Caco-2 (cell line): ENCODE results near the gene HOXC13. TPM values are rescaled to one million over a fixed set of nuclear protein-coding genes. Genes with fewer than 3 reads are reported as not detected.
A peak's percentile ranks its signal among the peaks of the same experiment; 100 is the strongest.

Experiments used
- BruUV-seq: library from RNA; stranded (reverse); fragments of 400-500 nt; replicated peaks from 2 replicates; lab custom pipeline; 2021; lab: Mats Ljungman, UMichigan
- CTCF ChIA-PET: fragments of 300-600 bp; sonication (Branson Sonifier 250); formaldehyde crosslinking; loops from one replicate; lab custom pipeline; 2022; ENCODE audit warnings: antibody characterized with exemption; lab: Charles Lee
- POLR2A ChIA-PET: fragments of 300-600 bp; sonication (Branson Sonifier 250); formaldehyde crosslinking; loops from one replicate; lab custom pipeline; 2022; ENCODE audit warnings: antibody characterized with exemption; lab: Charles Lee
- DNase-seq, 2 experiments: peaks; one replicate each; pipeline versions ENCODE4 v3.0.0 to v3.0.0-alpha.2; 2020 to 2022
- H3K27me3 ChIP-seq: replicated peaks from 2 replicates; pipeline ENCODE4 v1.6.0; 2011; ENCODE audit warnings: low read length; ENCODE audit not compliant: control insufficient read depth, insufficient read depth
- H3K36me3 ChIP-seq: 2 replicates; pipeline ENCODE4 v1.5.1; 2011; ENCODE audit warnings: low read length; ENCODE audit not compliant: control insufficient read depth, insufficient read depth
- H3K4me1 ChIP-seq: fragments of 250-450 bp; sonication (Bioruptor Pico); 2 replicates; pipeline ENCODE4 v1.5.1; 2020; ENCODE audit warnings: mild to moderate bottlenecking
- H3K4me3 ChIP-seq: 2 replicates; pipeline ENCODE4 v1.5.1; 2011; ENCODE audit warnings: low read depth, mild to moderate bottlenecking, control low read depth, low read length
- H3K9me3 ChIP-seq: fragments of 250-450 bp; sonication (Bioruptor Pico); 2 replicates; pipeline ENCODE4 v1.5.1; 2020; ENCODE audit warnings: mild to moderate bottlenecking, moderate library complexity
- H3K27ac Mint-ChIP-seq: one replicate; pipeline ENCODE4 v1.8.0; 2022; ENCODE audit warnings: mixed read lengths; ENCODE audit not compliant: unreplicated experiment
- H3K27me3 Mint-ChIP-seq: one replicate; pipeline ENCODE4 v1.8.0; 2022; ENCODE audit warnings: mixed read lengths; ENCODE audit not compliant: insufficient read depth, unreplicated experiment
- H3K36me3 Mint-ChIP-seq: one replicate; pipeline ENCODE4 v1.8.0; 2022; ENCODE audit warnings: mild to moderate bottlenecking, mixed read lengths; ENCODE audit not compliant: insufficient read depth, unreplicated experiment
- H3K4me1 Mint-ChIP-seq: one replicate; pipeline ENCODE4 v1.8.0; 2022; ENCODE audit warnings: low read depth, mixed read lengths; ENCODE audit not compliant: unreplicated experiment
- H3K4me3 Mint-ChIP-seq: one replicate; pipeline ENCODE4 v1.8.0; 2022; ENCODE audit warnings: mild to moderate bottlenecking, moderate library complexity, mixed read lengths; ENCODE audit not compliant: unreplicated experiment
- H3K9me3 Mint-ChIP-seq: one replicate; pipeline ENCODE4 v1.8.0; 2022; ENCODE audit warnings: mixed read lengths; ENCODE audit not compliant: unreplicated experiment
- intact Hi-C: fragments of 100-400 bp; cut with micrococcal nuclease; formaldehyde crosslinking; loops from one replicate; pipeline ENCODE4 v1.10.0; 2022; ENCODE audit not compliant: unreplicated experiment
- total RNA-seq: library from RNA; stranded (reverse); gene quantifications from 2 replicates; pipeline ENCODE4 v1.2.3, GENCODE V29; 2022
- TF ChIP-seq, protein P1 (sequence below), 2 experiments: fragments of 200-600 bp in 1 of 2; IDR thresholded peaks; 1 replicate in 1 of 2; 2 replicates in 1 of 2; pipeline versions ENCODE4 v1.5.1 to v1.8.0; 2011 to 2022; ENCODE audit warnings: antibody characterized with exemption in 1 of 2, control low read depth in 1 of 2, inconsistent platforms in 1 of 2, low read depth in 1 of 2, low read length in 1 of 2, mild to moderate bottlenecking in 1 of 2, moderate library complexity in 1 of 2; ENCODE audit not compliant: insufficient read depth in 1 of 2, severe bottlenecking in 1 of 2, unreplicated experiment in 1 of 2

HOXC13 gene
- total RNA-seq, 1 experiment from 2014 or later = 6.4 TPM

DNA sequence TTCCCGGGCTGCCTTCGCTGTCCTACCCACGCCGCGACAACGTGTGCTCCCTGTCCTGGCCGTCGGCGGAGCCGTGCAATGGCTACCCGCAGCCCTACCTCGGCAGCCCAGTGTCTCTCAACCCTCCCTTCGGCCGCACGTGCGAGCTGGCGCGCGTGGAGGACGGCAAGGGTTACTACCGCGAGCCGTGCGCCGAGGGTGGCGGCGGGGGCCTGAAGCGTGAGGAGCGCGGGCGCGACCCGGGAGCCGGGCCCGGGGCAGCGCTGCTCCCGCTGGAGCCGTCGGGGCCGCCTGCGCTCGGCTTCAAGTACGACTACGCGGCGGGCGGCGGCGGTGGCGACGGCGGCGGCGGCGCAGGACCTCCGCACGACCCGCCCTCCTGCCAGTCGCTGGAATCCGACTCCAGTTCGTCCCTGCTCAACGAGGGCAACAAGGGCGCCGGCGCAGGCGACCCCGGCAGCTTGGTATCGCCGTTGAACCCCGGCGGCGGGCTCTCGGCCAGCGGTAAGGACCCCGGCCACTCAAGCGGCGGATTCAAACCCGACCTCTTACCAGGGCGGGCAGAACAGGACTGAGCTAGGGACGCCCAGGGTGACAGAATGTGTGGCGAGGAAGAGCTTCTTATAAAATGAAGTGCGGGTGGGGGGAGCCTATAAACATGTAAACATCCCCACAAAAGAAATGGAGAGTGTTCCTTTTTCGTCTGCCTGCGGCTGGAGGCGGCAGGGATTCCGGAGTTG lies 16.6 kb downstream of the HOXC13 start:
- ChIA-PET CTCF (interaction anchor here (0.6 to 1.2 kb wide), 3 partner anchors 17 to 1009 kb away, joined by 3 to 16 read pairs (median 5); partner anchors contain the start of gene HOXC13), POLR2A (interaction anchor here (0.6 to 1.8 kb wide), 3 partner anchors 14 to 17 kb away, joined by 3 to 5 read pairs (median 3); no protein-coding TSS in a partner anchor)
- peaks cover 9% of the 10 kb centered on the region for H3K36me3 Mint-ChIP-seq
- Histone ChIP-seq H3K36me3 (no peaks in the 10 kb centered on the region), H3K9me3 (no peaks in the 10 kb centered on the region), H3K4me3 (peak overlapping the region; percentile 94), H3K4me1 (peaks cover 28% of the 10 kb centered on the region), H3K27me3 (no peaks in the 10 kb centered on the region)
- peak overlapping the region; percentile 76 for H3K27ac Mint-ChIP-seq
- TF ChIP-seq, protein P1, sequence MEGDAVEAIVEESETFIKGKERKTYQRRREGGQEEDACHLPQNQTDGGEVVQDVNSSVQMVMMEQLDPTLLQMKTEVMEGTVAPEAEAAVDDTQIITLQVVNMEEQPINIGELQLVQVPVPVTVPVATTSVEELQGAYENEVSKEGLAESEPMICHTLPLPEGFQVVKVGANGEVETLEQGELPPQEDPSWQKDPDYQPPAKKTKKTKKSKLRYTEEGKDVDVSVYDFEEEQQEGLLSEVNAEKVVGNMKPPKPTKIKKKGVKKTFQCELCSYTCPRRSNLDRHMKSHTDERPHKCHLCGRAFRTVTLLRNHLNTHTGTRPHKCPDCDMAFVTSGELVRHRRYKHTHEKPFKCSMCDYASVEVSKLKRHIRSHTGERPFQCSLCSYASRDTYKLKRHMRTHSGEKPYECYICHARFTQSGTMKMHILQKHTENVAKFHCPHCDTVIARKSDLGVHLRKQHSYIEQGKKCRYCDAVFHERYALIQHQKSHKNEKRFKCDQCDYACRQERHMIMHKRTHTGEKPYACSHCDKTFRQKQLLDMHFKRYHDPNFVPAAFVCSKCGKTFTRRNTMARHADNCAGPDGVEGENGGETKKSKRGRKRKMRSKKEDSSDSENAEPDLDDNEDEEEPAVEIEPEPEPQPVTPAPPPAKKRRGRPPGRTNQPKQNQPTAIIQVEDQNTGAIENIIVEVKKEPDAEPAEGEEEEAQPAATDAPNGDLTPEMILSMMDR (IDR thresholded peaks at IDR 0.05; ENCODE audit: insufficient read depth in 1 of 2, low read depth in 1 of 2, low read length in 1 of 2, severe bottlenecking in 1 of 2, unreplicated experiment in 1 of 2) = no peak
- H3K27me3 Mint-ChIP-seq = no peaks in the 10 kb centered on the region
- no peaks in the 10 kb centered on the region for H3K9me3 Mint-ChIP-seq
- H3K4me3 Mint-ChIP-seq = peak overlapping the region; percentile 71
- peaks cover 14% of the 10 kb centered on the region for H3K4me1 Mint-ChIP-seq
- intact Hi-C loops = loop anchor here (2.0 kb wide), 1 partner anchor 24 kb away; no protein-coding TSS in a partner anchor
- BruUV-seq = TSS peak; percentile 47
- DNase-seq = peak in 1 of 2 experiments; percentile 55

GRCh38 chr12:53955776-53956250 lies 17.2 kb downstream of the HOXC13 start:
- intact Hi-C loops = loop anchor here (2.0 kb wide), 1 partner anchor 23 kb away; no protein-coding TSS in a partner anchor
- Histone ChIP-seq H3K4me3 (peak overlapping the region; percentile 94), H3K9me3 (no peaks in the 10 kb centered on the region), H3K27me3 (no peaks in the 10 kb centered on the region), H3K36me3 (no peaks in the 10 kb centered on the region), H3K4me1 (peaks cover 24% of the 10 kb centered on the region)
- Mint-ChIP-seq H3K4me3 (peak overlapping the region; percentile 71), H3K9me3 (no peaks in the 10 kb centered on the region), H3K36me3 (peaks cover 9% of the 10 kb centered on the region), H3K27ac (no peak overlapping the region), H3K4me1 (peaks cover 14% of the 10 kb centered on the region), H3K27me3 (no peaks in the 10 kb centered on the region)
- BruUV-seq = no TSS peak
- no peak for DNase-seq
- ChIA-PET POLR2A (no interaction called here), CTCF (interaction anchor here (1.2 kb wide), 1 partner anchor 17 kb away, joined by 16 read pairs; the partner anchor contains the start of gene HOXC13)
- TF ChIP-seq, protein P1 (IDR thresholded peaks at IDR 0.05; ENCODE audit: insufficient read depth in 1 of 2, low read depth in 1 of 2, low read length in 1 of 2, severe bottlenecking in 1 of 2, unreplicated experiment in 1 of 2) = no peak

DNA sequence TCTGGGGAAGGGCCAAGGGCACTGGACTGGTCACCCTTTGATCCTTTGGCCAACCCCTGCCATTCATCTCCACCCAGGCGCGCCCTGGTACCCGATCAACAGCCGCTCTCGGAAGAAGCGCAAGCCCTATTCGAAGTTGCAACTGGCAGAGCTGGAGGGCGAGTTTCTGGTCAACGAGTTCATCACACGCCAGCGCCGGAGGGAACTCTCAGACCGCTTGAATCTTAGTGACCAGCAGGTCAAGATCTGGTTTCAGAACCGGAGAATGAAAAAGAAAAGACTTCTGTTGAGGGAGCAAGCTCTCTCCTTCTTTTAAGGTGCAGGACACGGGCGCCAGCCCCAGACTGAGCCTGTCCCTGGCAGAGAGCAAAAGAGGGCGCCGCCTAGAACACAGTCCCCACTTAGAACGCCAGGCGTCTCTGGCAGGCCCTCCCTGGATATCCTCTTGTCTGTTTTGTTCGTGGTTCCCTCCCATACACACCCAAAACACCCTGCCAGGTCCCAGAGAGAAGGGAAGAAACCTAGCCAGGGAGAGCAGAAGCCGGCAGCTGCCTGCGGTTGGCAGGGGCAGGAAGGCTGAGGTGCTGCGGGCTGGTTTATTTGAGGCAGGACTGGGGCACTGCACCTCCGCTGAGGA lies 17.7 kb downstream of the HOXC13 start:
- Mint-ChIP-seq H3K4me1 (peaks cover 14% of the 10 kb centered on the region), H3K4me3 (peak overlapping the region; percentile 71), H3K36me3 (peaks cover 9% of the 10 kb centered on the region), H3K27ac (no peak overlapping the region), H3K27me3 (no peaks in the 10 kb centered on the region), H3K9me3 (no peaks in the 10 kb centered on the region)
- TF ChIP-seq, protein P1 (IDR thresholded peaks at IDR 0.05; ENCODE audit: insufficient read depth in 1 of 2, low read depth in 1 of 2, low read length in 1 of 2, severe bottlenecking in 1 of 2, unreplicated experiment in 1 of 2) = no peak
- POLR2A ChIA-PET = no interaction called here
- CTCF ChIA-PET = no interaction called here
- Histone ChIP-seq H3K4me1 (peaks cover 24% of the 10 kb centered on the region), H3K27me3 (no peaks in the 10 kb centered on the region), H3K9me3 (no peaks in the 10 kb centered on the region), H3K36me3 (no peaks in the 10 kb centered on the region), H3K4me3 (no peak overlapping the region)
- intact Hi-C loops = no loop called here
- DNase-seq = no peak
- no TSS peak for BruUV-seq
